Sigmoid colon (tissue), 7 donors: Measurements from ENCODE around the gene MTM1. TPM values are rescaled to one million over a fixed set of nuclear protein-coding genes. Genes with fewer than 3 reads are reported as not detected.

Experiments
- DNase-seq: peaks from one replicate; pipeline ENCODE4 v3.0.0-alpha.2; 2019
- H3K27ac ChIP-seq, 4 donors: fragments of 200-600 bp; sonication (generic); one replicate each; pipeline ENCODE4 v1.5.1; 2016 to 2019; ENCODE audit warnings: mild to moderate bottlenecking in 1 of 4
- H3K27me3 ChIP-seq, 3 donors: fragments of 200-600 bp; sonication (generic); one replicate each; pipeline ENCODE4 v1.5.1; 2019; ENCODE audit warnings: mild to moderate bottlenecking in 1 of 3
- H3K36me3 ChIP-seq, 4 donors: fragments of 200-600 bp; sonication (generic); one replicate each; pipeline ENCODE4 v1.5.1; 2016 to 2019
- H3K4me1 ChIP-seq, 4 donors: fragments of 200-600 bp; sonication (generic); one replicate each; pipeline ENCODE4 v1.5.1; 2017 to 2019
- H3K4me3 ChIP-seq, 4 donors: fragments of 200-600 bp; sonication (generic); one replicate each; pipeline ENCODE4 v1.5.1; 2017 to 2019; ENCODE audit warnings: mild to moderate bottlenecking in 2 of 4, moderate library complexity in 1 of 4
- H3K9me3 ChIP-seq, 4 donors: fragments of 200-600 bp in 3 of 4; sonication (generic) in 3 of 4; one replicate each; pipeline versions ENCODE4 v1.5.1 to v1.6.1; 2013 to 2019
- CTCF ChIP-seq, 4 experiments: fragments of 450-650 bp in 3 of 4; fragments of 200-600 bp in 1 of 4; IDR thresholded peaks; one replicate each; pipeline ENCODE4 v1.5.1; 2016 to 2019; ENCODE audit warnings: antibody characterized with exemption in 4 of 4, mild to moderate bottlenecking in 3 of 4, moderate library complexity in 2 of 4
- EP300 ChIP-seq, 4 donors: sonication (generic); formaldehyde crosslinking; IDR thresholded peaks; one replicate each; pipeline ENCODE4 v1.6.1; 2017; ENCODE audit warnings: antibody characterized with exemption in 4 of 4
- POLR2A ChIP-seq, 2 donors: fragments of 450-650 bp; IDR thresholded peaks; one replicate each; pipeline ENCODE4 v1.6.1; 2016; ENCODE audit warnings: antibody characterized with exemption in 2 of 2, mild to moderate bottlenecking in 2 of 2, moderate library complexity in 2 of 2
- POLR2AphosphoS5 ChIP-seq, 4 donors: sonication (generic); formaldehyde crosslinking; IDR thresholded peaks; one replicate each; pipeline ENCODE4 v1.6.1; 2017; ENCODE audit warnings: antibody characterized with exemption in 4 of 4
- WGBS, 2 donors: extraction: QIAGEN DNeasy Blood & Tissue Kit; methylation state at CpG; one replicate each; pipeline ENCODE4 v1.1.7; 2013; 5-methylcytosine and 5-hydroxymethylcytosine counted together
- intact Hi-C: fragments of 100-400 bp; cut with DNase I; formaldehyde crosslinking; loops from one replicate; pipeline ENCODE4 v1.15.1; 2023
- polyA plus RNA-seq, 3 donors: library from polyadenylated mRNA; stranded (reverse); fragments of 200-250 nt; gene quantifications; one replicate each; pipeline ENCODE4 v1.2.3, GENCODE V29; 2013
- total RNA-seq, 4 donors: library from RNA; depleted of rRNA; stranded (reverse); fragments of >200 nt; gene quantifications; one replicate each; pipeline ENCODE4 v1.1.0, GENCODE V29; 2016
- donor health status: healthy with polysubstance abuse.
- donor health status: Bipolar disorder and iron deficiency.
- donor health status: healthy.

Gene MTM1
- total and polyA plus RNA-seq, 7 donors, result 13.1 to 30.1 (median 19.6) TPM

DNA sequence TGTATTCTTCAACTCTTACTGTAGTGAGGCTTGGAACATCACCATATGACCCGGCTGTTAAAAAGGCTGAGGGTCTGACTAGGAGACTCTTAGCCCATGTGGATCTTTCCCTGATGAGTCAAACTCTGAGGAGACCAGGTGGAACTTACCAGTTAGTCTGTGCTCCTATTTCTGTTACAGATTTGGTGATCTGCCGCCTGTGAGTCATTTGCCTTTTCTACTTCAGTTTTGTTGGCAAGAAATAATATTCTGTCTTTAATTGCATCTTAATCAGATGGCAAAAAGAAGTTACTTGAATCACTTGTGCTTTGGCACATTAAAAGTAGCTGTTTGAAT is 48.4 kb downstream of the MTM1 start:
- Histone ChIP-seq H3K27me3 (no peaks in the 10 kb centered on the region), H3K9me3 (no peaks in the 10 kb centered on the region), H3K27ac (no peak overlapping the region), H3K4me1 (no peaks in the 10 kb centered on the region), H3K36me3 (peaks cover 0 to 22% (median 2%) of the 10 kb centered on the region in 4 donors), H3K4me3 (no peak overlapping the region)
- intact Hi-C loops, result no loop called here
- no peak for TF ChIP-seq POLR2AphosphoS5 (IDR thresholded peaks at IDR 0.05)
- no peak for TF ChIP-seq EP300 (IDR thresholded peaks at IDR 0.05)
- no peak for TF ChIP-seq POLR2A (IDR thresholded peaks at IDR 0.05)
- TF ChIP-seq CTCF (IDR thresholded peaks at IDR 0.05), result no peak
- 94 to 97% methylated on average over 2 of the region's 2 CpGs for WGBS, 2 donors
- DNase-seq, result no peak

DNA sequence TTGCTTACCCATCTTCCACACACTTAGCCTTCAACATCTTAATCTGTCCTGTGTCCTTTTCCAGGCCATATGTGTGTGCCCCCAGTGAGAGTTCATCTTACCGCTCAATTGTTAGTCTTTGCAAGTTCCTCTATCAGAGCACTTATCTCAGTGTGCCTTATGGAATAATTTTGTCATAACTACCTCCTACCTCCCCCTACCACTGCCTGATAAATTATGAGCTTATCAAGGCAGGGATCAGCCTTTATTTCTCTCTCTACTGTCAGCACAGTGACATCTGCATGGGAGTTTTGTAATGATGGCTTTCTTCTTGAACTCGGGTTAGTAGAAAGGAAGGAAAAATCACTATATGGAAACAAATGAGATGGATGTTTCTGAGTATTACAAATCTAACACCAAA is 53.2 kb downstream of the MTM1 start:
- intact Hi-C loops, result no loop called here
- Histone ChIP-seq H3K4me1 (no peaks in the 10 kb centered on the region), H3K36me3 (peaks cover 0 to 13% (median 2%) of the 10 kb centered on the region in 4 donors), H3K9me3 (no peaks in the 10 kb centered on the region), H3K27ac (no peak overlapping the region), H3K27me3 (no peaks in the 10 kb centered on the region), H3K4me3 (no peak overlapping the region)
- no peak for DNase-seq
- TF ChIP-seq CTCF (IDR thresholded peaks at IDR 0.05), result no peak
- no peak for TF ChIP-seq EP300 (IDR thresholded peaks at IDR 0.05)
- TF ChIP-seq POLR2A (IDR thresholded peaks at IDR 0.05), result no peak
- TF ChIP-seq POLR2AphosphoS5 (IDR thresholded peaks at IDR 0.05), result no peak
- 88 to 90% methylated on average over 2 of the region's 2 CpGs for WGBS, 2 donors

- no peak for TF ChIP-seq POLR2A (IDR thresholded peaks at IDR 0.05)
- no peak for TF ChIP-seq CTCF (IDR thresholded peaks at IDR 0.05)
- no peak for TF ChIP-seq POLR2AphosphoS5 (IDR thresholded peaks at IDR 0.05)
- H3K27ac ChIP-seq, result no peak overlapping the region
- H3K4me3 ChIP-seq, result no peak overlapping the region
- no peaks in the 10 kb centered on the region for H3K4me1 ChIP-seq
- H3K36me3 ChIP-seq, result peaks cover 0 to 13% (median 2%) of the 10 kb centered on the region in 4 donors
- H3K9me3 ChIP-seq, result no peaks in the 10 kb centered on the region
- no peak for DNase-seq
- intact Hi-C loops, result no loop called here
- H3K27me3 ChIP-seq, result no peaks in the 10 kb centered on the region
Observed at GRCh38 chrX:150623583-150623982, 55.2 kb downstream of the MTM1 start.

DNA sequence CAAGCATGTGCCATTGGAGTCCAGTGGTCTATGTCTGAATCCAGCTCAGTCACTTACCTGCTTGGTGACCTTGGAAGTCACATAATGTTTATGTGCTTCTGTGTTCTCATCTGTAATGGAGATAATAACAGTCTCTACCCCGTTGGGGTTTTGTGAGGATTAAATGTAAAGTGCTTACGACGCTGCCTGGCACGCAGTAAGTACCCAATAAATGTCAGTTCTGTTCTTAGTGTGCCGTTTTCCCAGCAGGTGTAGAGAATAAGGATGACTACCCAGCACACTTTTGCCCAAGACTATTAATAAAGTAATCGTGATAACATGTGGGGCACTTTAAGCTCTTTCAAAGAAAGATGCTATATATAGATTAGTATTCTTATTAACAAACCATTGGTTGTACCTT is 56.7 kb downstream of the MTM1 start:
- peaks cover 0 to 8% (median 2%) of the 10 kb centered on the region in 4 donors for H3K36me3 ChIP-seq
- intact Hi-C loops, result no loop called here

More for the DNA sequence above, 56.7 kb downstream of the MTM1 start:
- WGBS, 2 donors, result 84 to 91% methylated on average over 6 of the region's 6 CpGs
- Histone ChIP-seq H3K9me3 (no peaks in the 10 kb centered on the region), H3K27ac (no peak overlapping the region), H3K27me3 (no peaks in the 10 kb centered on the region), H3K4me1 (no peaks in the 10 kb centered on the region), H3K4me3 (no peak overlapping the region)
- no peak for TF ChIP-seq EP300 (IDR thresholded peaks at IDR 0.05)
- TF ChIP-seq CTCF (IDR thresholded peaks at IDR 0.05), result no peak
- no peak for TF ChIP-seq POLR2A (IDR thresholded peaks at IDR 0.05)
- TF ChIP-seq POLR2AphosphoS5 (IDR thresholded peaks at IDR 0.05), result no peak
- no peak for DNase-seq
